ENCODE data around the gene CYP26A1. TPM values are rescaled to one million over a fixed set of nuclear protein-coding genes. Genes with fewer than 3 reads are reported as not detected.

The CYP26A1 gene
- total RNA-seq, 4 donors from 2014 or later = not detected

DNA sequence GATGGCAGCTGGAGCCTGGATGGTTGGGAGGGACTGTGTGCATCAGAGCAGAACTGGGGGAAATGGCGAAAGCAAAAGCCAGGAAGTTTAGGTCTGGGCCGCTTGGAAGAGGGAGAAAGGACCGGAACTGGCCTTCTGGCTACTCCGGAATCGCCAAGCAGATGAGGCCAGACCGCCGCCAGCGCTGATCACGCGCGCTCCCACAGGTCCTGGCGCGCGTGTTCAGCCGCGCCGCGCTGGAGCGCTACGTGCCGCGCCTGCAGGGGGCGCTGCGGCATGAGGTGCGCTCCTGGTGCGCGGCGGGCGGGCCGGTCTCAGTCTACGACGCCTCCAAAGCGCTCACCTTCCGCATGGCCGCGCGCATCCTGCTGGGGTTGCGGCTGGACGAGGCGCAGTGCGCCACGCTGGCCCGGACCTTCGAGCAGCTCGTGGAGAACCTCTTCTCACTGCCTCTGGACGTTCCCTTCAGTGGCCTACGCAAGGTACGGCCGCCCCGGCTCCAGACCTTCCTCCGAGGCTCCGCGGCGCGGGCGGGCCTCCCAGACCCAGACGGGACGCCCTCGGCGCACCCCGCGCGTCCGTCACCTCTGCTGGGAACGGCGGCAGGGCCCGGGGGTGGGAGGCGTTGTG, 11.1 kb upstream of the CYP26A1 start:
- no peaks in the 10 kb centered on the region for H3K9me3 ChIP-seq
- intact Hi-C loops (cut with DNase I) = no loop called here
- H3K4me1 ChIP-seq = peaks cover 7 to 20% of the 10 kb centered on the region in 2 donors
- H3K36me3 ChIP-seq = peaks cover 0 to 7% of the 10 kb centered on the region in 2 donors
- peak overlapping the region in 1 of 3 donors; percentile 21 for H3K4me3 ChIP-seq (replicated peaks in 1 of 3)
- 1 to 8% methylated on average over 7 to 35 of the region's 68 CpGs for whole genome bisulfite sequencing, 2 donors
- H3K27ac ChIP-seq = no peak overlapping the region
- H3K27me3 ChIP-seq = peaks cover 3% of the 10 kb centered on the region
- peak; percentile 35 to 44 for DNase-seq
- TF ChIP-seq, protein P1, sequence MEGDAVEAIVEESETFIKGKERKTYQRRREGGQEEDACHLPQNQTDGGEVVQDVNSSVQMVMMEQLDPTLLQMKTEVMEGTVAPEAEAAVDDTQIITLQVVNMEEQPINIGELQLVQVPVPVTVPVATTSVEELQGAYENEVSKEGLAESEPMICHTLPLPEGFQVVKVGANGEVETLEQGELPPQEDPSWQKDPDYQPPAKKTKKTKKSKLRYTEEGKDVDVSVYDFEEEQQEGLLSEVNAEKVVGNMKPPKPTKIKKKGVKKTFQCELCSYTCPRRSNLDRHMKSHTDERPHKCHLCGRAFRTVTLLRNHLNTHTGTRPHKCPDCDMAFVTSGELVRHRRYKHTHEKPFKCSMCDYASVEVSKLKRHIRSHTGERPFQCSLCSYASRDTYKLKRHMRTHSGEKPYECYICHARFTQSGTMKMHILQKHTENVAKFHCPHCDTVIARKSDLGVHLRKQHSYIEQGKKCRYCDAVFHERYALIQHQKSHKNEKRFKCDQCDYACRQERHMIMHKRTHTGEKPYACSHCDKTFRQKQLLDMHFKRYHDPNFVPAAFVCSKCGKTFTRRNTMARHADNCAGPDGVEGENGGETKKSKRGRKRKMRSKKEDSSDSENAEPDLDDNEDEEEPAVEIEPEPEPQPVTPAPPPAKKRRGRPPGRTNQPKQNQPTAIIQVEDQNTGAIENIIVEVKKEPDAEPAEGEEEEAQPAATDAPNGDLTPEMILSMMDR (IDR thresholded peaks at IDR 0.05) = peak in 4 of 6 experiments; percentile 13 to 57 (median 40)
- no peak for TF ChIP-seq POLR2A (IDR thresholded peaks at IDR 0.05)

GRCh38 chr10:93063144-93063976, 10.3 kb upstream of the CYP26A1 start:
- Histone ChIP-seq H3K4me1 (peaks cover 7 to 20% of the 10 kb centered on the region in 2 donors), H3K36me3 (peaks cover 0 to 7% of the 10 kb centered on the region in 2 donors), H3K9me3 (no peaks in the 10 kb centered on the region), H3K27me3 (peaks cover 3% of the 10 kb centered on the region), H3K4me3 (replicated peaks in 1 of 3) (peak overlapping the region in 1 of 3 donors; percentile 21), H3K27ac (no peak overlapping the region)
- WGBS, 2 donors = 52 to 67% methylated on average over 12 to 13 of the region's 43 CpGs
- DNase-seq = no peak
- intact Hi-C loops (cut with DNase I) = no loop called here
- TF ChIP-seq, protein P1 (IDR thresholded peaks at IDR 0.05) = no peak
- TF ChIP-seq POLR2A (IDR thresholded peaks at IDR 0.05) = no peak

DNA sequence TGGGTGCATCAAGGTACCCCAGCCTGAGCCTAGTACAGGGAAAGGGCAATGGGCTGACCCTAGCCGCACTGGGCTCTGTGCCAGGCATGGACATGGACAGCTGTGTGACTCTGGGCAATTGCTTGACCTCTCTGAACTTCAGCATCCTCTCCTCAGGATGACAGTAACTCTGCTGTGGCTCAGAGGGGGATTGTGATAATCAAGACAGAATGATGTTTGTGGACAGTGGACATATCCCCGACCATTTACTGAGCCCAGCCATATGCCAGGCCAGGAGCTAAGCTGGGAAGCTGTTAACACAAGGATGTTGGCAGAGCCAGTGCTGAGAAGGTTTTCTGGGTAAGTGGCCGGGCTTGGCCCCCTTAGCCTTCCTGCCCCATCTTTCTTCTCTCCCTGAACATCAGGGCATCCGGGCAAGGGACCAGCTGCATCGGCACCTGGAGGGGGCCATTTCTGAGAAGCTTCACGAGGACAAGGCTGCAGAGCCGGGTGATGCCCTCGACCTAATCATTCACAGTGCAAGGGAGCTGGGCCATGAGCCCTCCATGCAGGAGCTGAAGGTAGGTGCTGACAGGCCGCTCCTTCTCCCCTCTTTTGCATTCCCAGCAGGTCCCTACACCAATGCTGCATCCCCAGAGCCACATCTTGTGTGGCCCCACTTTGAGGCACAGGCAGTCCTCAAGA, 9.6 kb upstream of the CYP26A1 start:
- Histone ChIP-seq H3K4me1 (peaks cover 7 to 20% of the 10 kb centered on the region in 2 donors), H3K4me3 (replicated peaks in 1 of 3) (no peak overlapping the region), H3K27ac (no peak overlapping the region), H3K9me3 (no peaks in the 10 kb centered on the region), H3K36me3 (peaks cover 0 to 4% of the 10 kb centered on the region in 2 donors), H3K27me3 (peaks cover 3% of the 10 kb centered on the region)
- no peak for DNase-seq
- 81% methylated on average over 7 to 9 of the region's 9 CpGs for WGBS, 2 donors
- intact Hi-C loops (cut with DNase I) = no loop called here
- no peak for TF ChIP-seq POLR2A (IDR thresholded peaks at IDR 0.05)
- TF ChIP-seq, protein P1 (IDR thresholded peaks at IDR 0.05) = no peak

DNA sequence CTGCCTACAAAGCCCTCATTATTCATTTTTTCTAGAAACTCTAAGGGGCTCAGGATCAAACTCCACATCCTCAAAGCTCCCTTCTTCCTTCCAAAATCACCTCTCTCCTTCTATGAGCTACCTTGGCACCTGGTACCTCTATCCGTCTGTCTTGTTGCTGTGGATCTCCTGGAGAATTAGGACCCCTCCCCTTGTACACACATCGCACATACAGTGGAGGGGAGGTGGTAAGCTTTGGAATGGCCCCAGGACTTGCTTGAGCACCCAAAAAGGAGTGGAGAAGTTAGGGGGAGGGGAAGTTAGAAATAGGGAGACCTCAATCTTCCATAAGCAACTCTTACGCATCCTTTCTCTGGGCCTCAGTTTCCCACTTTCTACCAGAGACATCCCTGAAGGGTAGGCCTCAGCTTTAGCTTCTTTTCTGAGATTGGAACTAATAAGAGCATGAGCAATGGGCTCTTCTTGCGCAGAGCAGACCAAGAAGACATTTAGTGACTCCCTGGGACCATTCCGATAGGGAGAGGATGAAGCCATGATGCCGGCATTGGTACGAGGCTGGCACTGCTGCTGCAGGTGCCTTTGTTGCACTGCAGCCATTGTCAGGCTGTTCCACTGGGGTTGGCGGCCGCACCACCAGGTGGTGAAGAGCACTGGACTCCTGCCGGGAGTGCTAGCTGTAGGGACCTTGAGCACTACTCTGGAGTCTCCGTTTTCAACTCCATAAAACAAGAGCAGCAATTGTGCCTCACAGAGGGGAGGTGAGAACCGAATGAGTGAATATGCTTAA, 8.6 kb upstream of the CYP26A1 start:
- H3K36me3 ChIP-seq = no peaks in the 10 kb centered on the region
- H3K27ac ChIP-seq = no peak overlapping the region
- no peak for DNase-seq
- intact Hi-C loops (cut with DNase I) = no loop called here
- WGBS, 2 donors = 78 to 88% methylated on average over 11 to 12 of the region's 12 CpGs
- TF ChIP-seq, protein P1 (IDR thresholded peaks at IDR 0.05) = no peak
- no peak for TF ChIP-seq POLR2A (IDR thresholded peaks at IDR 0.05)
- peaks cover 3% of the 10 kb centered on the region for H3K27me3 ChIP-seq
- peaks cover 7 to 20% of the 10 kb centered on the region in 2 donors for H3K4me1 ChIP-seq
- H3K9me3 ChIP-seq = no peaks in the 10 kb centered on the region
- no peak overlapping the region for H3K4me3 ChIP-seq (replicated peaks in 1 of 3)

Data from thyroid gland (tissue), 4 donors.